Duodenal mucosa (tissue), 2 donors: ENCODE data around the gene LZIC.
A peak's percentile ranks its signal among the peaks of the same experiment; 100 is the strongest.

Source experiments
- H3K27ac ChIP-seq: one replicate; pipeline ENCODE4 v1.7.0; 2013; ENCODE audit warnings: low read depth, low read length
- H3K27me3 ChIP-seq, 2 donors: one replicate each; pipeline ENCODE4 v1.7.0; 2013; ENCODE audit warnings: low read length in 2 of 2, control low read depth in 1 of 2; ENCODE audit not compliant: insufficient read depth in 2 of 2, control insufficient read depth in 1 of 2
- H3K36me3 ChIP-seq, 2 donors: one replicate each; pipeline ENCODE4 v1.7.0; 2013; ENCODE audit warnings: low read length in 2 of 2, control low read depth in 1 of 2; ENCODE audit not compliant: insufficient read depth in 2 of 2, control insufficient read depth in 1 of 2
- H3K4me1 ChIP-seq, 2 donors: one replicate each; pipeline ENCODE4 v1.7.0; 2013; ENCODE audit warnings: low read length in 2 of 2, control low read depth in 1 of 2; ENCODE audit not compliant: insufficient read depth in 2 of 2, control insufficient read depth in 1 of 2
- H3K4me3 ChIP-seq, 2 donors: one replicate each; pipeline ENCODE4 v1.7.0; 2013; ENCODE audit warnings: low read length in 2 of 2, low read depth in 1 of 2
- H3K9ac ChIP-seq, 2 donors: one replicate each; pipeline ENCODE4 v1.7.0; 2013; ENCODE audit warnings: low read length in 2 of 2, low read depth in 1 of 2
- H3K9me3 ChIP-seq, 2 donors: one replicate each; pipeline ENCODE4 v1.7.0; 2013; ENCODE audit warnings: low read length in 2 of 2, control low read depth in 1 of 2; ENCODE audit not compliant: control insufficient read depth in 1 of 2

Gene LZIC

DNA sequence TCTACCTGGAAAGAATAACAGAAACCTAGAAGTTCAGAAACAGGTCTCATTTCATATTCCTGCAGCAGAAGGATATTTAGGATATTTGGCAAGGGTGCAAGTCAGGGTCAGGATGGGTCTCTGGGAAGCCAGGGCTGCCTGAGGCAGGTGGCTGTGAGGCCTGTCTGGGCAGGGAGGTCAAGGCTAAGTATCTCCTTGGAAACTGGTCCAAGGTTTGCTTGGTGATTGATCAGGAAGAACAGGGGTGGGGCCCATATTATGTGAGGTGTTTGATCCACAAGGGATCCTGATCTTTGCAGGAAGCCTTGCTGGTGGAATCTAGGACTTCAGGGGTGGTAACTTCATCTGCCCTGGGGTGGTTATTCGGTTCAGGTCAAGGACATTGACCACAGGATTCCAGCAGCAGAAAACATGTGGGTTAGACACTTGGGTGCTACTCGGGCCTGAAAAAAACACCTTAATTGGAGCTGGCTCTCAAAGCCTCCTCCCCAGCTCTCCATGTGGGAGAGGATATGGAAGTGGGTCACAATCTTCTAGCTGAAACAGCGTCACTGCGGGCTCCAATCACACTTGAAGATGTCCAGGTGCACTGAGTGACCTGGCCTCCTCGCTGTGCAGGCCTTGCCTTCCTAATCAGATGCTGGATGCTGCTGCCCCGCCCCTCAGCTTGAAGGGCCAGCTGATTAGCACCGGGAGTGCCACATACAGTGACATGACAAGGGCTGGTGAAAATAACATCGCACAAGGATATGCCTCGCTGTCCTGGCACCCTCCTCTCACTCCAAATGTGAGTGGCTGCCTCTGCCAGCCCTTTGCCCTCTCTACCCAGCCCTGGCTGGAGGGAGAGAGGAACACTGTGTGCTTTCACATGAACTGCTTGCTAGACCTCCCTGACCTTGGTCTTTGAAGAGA, 41.8 kb downstream of the LZIC start:
- H3K9ac ChIP-seq = peak overlapping the region; percentile 28 to 32
- H3K27me3 ChIP-seq = no peaks in the 10 kb centered on the region
- H3K36me3 ChIP-seq = no peaks in the 10 kb centered on the region
- no peak overlapping the region for H3K27ac ChIP-seq
- H3K4me1 ChIP-seq = peaks cover 23 to 28% of the 10 kb centered on the region in 2 donors
- H3K4me3 ChIP-seq = peak overlapping the region in 1 of 2 donors; percentile 44
- no peaks in the 10 kb centered on the region for H3K9me3 ChIP-seq

DNA sequence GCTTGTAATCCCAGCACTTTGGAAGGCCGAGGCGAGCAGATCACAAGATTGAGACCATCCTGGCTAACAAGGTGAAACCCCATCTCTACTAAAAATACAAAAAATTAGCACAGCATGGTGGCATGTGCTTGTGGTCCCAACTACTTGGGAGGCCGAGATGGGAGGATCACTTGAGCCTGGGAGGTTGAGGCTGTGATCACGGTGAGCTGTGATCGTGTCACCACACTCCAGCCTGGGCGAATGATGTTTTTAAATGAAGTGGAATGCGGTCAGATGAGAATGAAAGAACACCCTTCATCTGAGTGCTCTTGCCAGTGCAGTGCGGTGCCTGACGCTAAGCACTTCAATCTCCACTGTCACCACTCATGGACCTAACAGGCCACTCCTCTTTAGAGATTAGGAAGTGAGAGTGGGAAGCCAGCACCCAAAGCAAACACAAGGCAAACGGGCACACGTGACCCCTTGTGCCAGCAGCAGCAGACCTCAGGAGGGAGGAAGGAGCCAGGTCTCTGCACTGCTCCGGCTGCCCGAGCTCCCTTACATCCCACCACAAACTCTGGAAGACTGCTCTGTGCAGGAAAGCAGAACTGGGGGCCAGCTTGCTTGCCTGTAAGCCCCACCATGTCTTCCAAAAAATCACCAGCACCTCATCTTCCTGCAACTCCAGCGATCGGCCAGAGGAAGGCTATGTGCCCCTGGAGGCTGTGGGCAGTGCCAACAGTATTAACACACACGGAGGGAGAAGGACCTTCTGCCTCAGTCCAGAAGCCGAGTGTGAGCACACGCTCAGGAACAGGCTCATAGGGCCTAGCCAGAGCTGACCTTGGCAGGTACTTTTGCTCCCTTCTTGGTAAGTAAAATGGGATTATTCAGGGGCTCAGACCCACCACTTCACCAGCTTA, 42.8 kb downstream of the LZIC start:
- H3K4me3 ChIP-seq = peak overlapping the region; percentile 44 to 57

DNA sequence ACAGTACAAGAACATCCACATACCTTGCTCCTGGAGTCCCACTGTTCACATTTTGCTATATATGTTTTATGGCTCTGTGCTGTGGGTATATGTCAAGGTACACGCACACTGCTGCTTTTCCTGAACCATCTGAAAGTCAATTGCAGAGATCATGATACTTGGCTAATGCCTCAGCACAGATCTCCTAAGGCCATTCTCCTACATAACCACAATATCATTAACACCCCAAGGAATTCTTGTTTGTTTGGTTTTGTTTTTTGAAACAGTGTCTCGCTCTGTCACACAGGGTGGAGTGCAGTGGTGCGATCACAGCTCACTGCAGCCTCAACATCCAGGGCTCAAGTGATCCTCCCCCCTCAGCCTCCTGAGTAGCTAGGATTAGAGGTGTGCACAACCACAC, 49.1 kb downstream of the LZIC start:
- Histone ChIP-seq H3K9ac (no peak overlapping the region), H3K4me1 (peaks cover 0 to 21% of the 10 kb centered on the region in 2 donors), H3K4me3 (no peak overlapping the region), H3K36me3 (peaks cover 0 to 4% of the 10 kb centered on the region in 2 donors), H3K27me3 (no peaks in the 10 kb centered on the region), H3K27ac (no peak overlapping the region), H3K9me3 (no peaks in the 10 kb centered on the region)

More for the DNA sequence above, 42.8 kb downstream of the LZIC start:
- peaks cover 23 to 28% of the 10 kb centered on the region in 2 donors for H3K4me1 ChIP-seq
- no peaks in the 10 kb centered on the region for H3K27me3 ChIP-seq
- no peaks in the 10 kb centered on the region for H3K36me3 ChIP-seq
- H3K27ac ChIP-seq = peak overlapping the region; percentile 45
- no peaks in the 10 kb centered on the region for H3K9me3 ChIP-seq
- H3K9ac ChIP-seq = peak overlapping the region; percentile 18 to 28

DNA sequence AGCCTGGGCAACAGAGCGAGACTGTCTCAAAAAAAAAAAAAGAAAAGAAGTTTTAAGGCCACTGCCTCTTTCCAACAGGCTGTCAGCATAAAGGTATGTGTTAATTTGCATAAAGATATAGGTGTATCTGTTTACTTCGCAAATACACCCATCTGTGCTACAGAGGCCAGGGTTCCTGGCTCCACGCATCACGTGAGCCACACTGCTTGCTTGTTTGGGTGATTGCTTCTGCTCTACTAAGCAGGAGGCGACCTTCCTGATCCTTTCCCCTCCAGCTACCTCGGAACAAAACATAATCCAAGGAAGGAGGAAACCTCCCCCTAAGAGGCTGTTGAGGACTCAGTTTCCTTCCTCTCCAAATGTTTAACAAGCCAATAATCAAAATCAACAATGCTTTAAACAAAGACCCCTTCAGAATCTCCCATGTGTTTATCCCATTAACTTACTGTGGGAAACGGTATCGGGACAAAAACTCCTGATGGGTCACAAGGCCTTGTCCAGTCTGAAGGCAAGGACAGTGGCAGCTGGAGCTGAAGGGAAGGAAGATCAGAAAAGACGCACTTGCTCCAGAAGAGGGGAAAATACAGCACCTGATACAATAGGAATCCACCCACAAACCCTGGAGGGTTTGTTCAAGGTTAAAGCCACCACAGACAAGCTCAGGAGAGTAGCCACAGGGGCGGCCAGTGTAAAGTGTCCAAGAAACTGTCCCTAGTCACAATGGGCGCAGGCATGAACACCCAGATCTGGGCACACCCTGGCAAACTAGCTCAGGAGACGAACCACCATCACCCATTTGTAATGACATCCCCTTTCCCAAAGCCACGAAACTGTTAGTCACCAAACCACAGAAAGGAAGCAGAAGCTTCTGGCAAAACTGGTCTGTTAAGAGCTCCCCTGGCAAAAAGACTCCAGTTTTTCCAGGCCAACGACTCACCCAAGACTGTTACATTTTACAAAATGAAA, 50.3 kb downstream of the LZIC start:
- H3K9me3 ChIP-seq = no peaks in the 10 kb centered on the region
- peak overlapping the region; percentile 39 for H3K27ac ChIP-seq
- no peak overlapping the region for H3K4me3 ChIP-seq
- peaks cover 0 to 21% of the 10 kb centered on the region in 2 donors for H3K4me1 ChIP-seq
- H3K9ac ChIP-seq = no peak overlapping the region
- H3K36me3 ChIP-seq = peaks cover 0 to 4% of the 10 kb centered on the region in 2 donors
- no peaks in the 10 kb centered on the region for H3K27me3 ChIP-seq

DNA sequence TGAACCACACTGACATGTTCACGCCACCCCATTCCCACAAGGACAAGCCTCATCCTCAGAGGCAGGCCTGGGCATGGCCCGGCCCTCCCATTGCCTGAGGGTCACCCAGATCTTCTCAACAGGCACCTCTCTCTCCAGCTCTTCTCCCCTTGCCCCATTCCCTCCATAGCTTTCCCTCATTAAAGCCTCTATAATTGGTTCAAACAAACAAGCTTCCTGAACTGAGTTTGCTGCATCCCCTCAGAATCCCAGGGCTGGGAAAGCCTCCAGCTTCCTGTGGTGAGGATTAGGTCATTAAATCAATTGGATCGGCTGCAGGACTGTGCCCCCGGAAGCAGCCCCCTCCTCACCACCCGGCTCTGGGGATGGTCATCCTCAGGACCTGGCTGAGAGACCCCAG, 52.0 kb downstream of the LZIC start:
- no peak overlapping the region for H3K4me3 ChIP-seq
- no peak overlapping the region for H3K9ac ChIP-seq
- no peaks in the 10 kb centered on the region for H3K9me3 ChIP-seq
- H3K4me1 ChIP-seq = peaks cover 0 to 21% of the 10 kb centered on the region in 2 donors
- peaks cover 0 to 7% of the 10 kb centered on the region in 2 donors for H3K36me3 ChIP-seq
- no peak overlapping the region for H3K27ac ChIP-seq
- no peaks in the 10 kb centered on the region for H3K27me3 ChIP-seq

DNA sequence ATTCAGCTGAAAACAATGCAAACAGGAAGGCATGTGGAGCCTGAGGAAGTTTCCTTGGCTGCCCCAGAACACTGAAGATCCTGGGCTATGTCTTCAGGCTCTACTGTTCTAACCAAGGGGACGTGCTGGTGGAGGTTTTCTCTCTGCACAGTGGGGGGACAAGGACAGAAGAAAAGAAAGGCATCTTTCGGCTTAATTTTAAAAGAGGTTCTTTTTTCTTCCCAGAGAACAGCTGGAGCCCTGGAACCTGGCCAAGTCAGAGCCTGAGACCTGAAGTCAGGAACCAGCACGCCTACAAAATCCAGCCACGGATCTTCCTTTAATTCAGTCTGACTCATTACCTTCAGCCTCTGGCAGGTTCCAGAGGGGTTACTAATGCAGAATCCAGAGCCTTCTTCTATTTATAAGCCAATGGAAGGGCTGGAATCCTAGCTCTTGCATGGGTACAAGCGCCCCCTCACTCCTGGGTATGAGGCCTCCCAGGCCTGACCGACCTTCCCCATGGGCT, 52.9 kb downstream of the LZIC start:
- H3K9me3 ChIP-seq = no peaks in the 10 kb centered on the region
- H3K36me3 ChIP-seq = peaks cover 0 to 7% of the 10 kb centered on the region in 2 donors
- peaks cover 0 to 21% of the 10 kb centered on the region in 2 donors for H3K4me1 ChIP-seq
- no peak overlapping the region for H3K27ac ChIP-seq
- H3K27me3 ChIP-seq = no peaks in the 10 kb centered on the region
- peak overlapping the region in 1 of 2 donors; percentile 12 for H3K9ac ChIP-seq
- no peak overlapping the region for H3K4me3 ChIP-seq

DNA sequence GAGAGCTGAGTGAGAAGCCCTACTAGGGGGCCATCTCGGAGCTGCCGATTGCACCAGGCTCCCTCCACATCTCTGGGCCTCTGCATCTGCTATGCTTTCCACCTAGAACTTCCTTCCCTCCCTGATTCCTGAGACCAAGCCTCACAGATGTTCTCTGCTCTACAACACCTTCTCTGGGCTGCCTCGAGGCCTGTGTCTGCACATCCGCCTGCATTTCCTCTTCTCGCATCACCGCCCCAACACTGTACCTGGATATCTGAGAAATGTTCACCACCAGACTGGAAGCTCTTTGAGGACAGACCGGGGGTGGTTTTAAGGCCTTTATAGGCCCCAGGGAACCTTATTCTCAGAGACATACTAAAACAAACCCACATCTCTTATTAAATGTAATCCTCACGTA, 53.8 kb downstream of the LZIC start:
- Histone ChIP-seq H3K36me3 (peaks cover 0 to 7% of the 10 kb centered on the region in 2 donors), H3K27ac (no peak overlapping the region), H3K27me3 (no peaks in the 10 kb centered on the region), H3K4me3 (no peak overlapping the region), H3K4me1 (peaks cover 0 to 21% of the 10 kb centered on the region in 2 donors), H3K9me3 (no peaks in the 10 kb centered on the region), H3K9ac (no peak overlapping the region)

DNA sequence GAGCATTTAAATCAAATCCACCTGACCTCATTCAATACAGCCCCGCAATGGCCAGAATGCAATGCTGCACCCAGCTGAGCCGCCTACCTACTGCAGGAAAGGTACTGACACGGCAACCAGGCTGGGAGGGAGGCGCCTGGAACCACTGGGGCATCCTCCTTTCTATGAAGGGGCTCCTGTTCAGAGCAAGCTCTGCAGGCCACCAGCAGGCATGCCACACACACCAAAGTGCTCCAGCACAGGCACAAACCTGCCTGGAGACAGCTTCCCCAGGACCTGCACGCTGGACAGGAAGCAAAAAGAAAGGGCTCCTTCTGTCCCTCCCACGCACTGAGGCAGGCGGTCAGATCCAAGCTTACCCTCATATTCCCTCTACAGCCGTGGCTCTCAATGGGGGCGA, 54.3 kb downstream of the LZIC start:
- Histone ChIP-seq H3K27ac (no peak overlapping the region), H3K27me3 (no peaks in the 10 kb centered on the region), H3K9ac (no peak overlapping the region), H3K4me1 (peaks cover 0 to 18% of the 10 kb centered on the region in 2 donors), H3K36me3 (peaks cover 0 to 7% of the 10 kb centered on the region in 2 donors), H3K4me3 (no peak overlapping the region), H3K9me3 (no peaks in the 10 kb centered on the region)

DNA sequence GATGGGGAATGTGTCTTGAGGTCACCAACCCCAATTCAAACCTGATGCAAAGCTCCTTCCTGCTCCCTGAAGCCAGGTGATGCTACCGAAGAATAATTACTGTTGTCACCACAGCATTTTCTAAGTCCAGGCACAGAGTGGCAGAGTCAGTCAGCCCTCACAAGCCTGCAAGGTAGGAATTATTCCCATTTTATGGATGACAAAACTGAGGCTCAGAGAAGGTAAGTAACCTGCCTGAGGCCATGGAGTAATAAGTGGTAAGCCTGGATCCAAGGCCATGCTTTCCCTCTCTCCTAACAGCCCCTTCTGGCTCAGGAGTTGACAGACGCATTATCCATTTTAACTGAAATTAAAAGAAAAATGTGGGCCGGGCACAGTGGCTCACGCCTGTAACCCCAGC, 56.1 kb downstream of the LZIC start:
- H3K9ac ChIP-seq = no peak overlapping the region
- no peaks in the 10 kb centered on the region for H3K27me3 ChIP-seq
- peaks cover 0 to 12% of the 10 kb centered on the region in 2 donors for H3K36me3 ChIP-seq
- no peak overlapping the region for H3K4me3 ChIP-seq
- H3K9me3 ChIP-seq = no peaks in the 10 kb centered on the region
- H3K27ac ChIP-seq = no peak overlapping the region
- H3K4me1 ChIP-seq = peaks cover 0 to 6% of the 10 kb centered on the region in 2 donors
